ENCODE results near the gene SVBP.

GRCh38 chr1:42833981-42834380, 16.8 kb upstream of the SVBP start:
- TF ChIP-seq, protein P1, sequence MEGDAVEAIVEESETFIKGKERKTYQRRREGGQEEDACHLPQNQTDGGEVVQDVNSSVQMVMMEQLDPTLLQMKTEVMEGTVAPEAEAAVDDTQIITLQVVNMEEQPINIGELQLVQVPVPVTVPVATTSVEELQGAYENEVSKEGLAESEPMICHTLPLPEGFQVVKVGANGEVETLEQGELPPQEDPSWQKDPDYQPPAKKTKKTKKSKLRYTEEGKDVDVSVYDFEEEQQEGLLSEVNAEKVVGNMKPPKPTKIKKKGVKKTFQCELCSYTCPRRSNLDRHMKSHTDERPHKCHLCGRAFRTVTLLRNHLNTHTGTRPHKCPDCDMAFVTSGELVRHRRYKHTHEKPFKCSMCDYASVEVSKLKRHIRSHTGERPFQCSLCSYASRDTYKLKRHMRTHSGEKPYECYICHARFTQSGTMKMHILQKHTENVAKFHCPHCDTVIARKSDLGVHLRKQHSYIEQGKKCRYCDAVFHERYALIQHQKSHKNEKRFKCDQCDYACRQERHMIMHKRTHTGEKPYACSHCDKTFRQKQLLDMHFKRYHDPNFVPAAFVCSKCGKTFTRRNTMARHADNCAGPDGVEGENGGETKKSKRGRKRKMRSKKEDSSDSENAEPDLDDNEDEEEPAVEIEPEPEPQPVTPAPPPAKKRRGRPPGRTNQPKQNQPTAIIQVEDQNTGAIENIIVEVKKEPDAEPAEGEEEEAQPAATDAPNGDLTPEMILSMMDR (IDR thresholded peaks at IDR 0.05): no peak
- TF ChIP-seq POLR2A (IDR thresholded peaks at IDR 0.05): no peak
